Hematopoietic multipotent progenitor cell treated with erythropoietin and hydrocortisone succinate and interleukin-3 and kit ligand, for 15 days (in vitro differentiated cells): ENCODE results near the gene GAS1.

Source experiments
- DNase-seq: peaks from one replicate; pipeline ENCODE4 v3.0.0-alpha.2; 2015; ENCODE audit warnings: low spot score

The GAS1 gene, protein sequence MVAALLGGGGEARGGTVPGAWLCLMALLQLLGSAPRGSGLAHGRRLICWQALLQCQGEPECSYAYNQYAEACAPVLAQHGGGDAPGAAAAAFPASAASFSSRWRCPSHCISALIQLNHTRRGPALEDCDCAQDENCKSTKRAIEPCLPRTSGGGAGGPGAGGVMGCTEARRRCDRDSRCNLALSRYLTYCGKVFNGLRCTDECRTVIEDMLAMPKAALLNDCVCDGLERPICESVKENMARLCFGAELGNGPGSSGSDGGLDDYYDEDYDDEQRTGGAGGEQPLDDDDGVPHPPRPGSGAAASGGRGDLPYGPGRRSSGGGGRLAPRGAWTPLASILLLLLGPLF

DNA sequence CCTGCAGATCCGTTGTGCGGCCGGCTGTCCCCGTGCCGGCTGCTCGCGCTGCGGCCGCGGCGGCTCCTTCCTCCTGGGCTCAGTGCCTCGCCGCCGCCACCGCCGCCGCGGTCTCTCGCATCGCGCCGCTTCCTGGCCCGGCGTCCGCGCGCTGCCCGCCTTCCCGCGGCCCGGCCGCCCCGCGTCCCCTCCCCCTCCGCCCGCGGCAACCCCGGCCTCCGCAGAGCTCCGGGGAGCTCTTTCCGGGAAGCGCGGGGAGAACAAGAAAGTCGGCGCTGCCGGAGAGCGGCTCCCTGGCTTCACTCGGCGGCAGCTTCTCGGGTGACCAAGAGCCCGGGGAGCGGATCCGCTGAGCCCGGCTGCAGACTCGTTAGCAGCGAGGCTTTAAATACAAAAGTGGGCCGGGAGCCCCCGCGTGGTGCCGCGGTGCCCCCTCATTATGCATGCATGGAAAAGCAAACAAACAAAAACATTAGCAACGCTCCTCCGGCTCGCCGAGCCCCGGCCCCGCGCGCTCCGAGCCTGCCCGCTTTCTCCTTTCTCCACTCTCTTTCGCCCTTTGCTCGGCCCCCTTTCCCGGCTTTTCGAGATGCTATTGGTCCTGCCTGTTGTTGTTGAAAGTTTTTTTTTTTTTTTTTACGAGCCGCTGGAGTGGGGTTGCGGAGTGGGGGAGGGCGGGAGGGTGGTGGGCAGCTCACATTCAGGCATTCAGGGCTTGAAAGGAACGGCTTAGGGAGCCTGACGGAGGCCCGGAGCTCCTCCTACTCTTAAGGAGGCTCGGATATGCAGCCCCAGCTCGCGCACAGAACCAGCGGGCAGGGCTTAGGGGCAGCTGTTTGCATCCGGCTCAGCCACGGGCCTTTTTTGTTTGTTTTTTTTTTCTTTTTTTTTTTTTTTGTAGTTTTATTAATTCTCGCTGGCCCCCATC, at the start of gene GAS1:
Gene GAS1, minus strand, starts transcription at position 361 of the 928 bp plus-strand sequence. CDS start 727 bp downstream, outside the sequence.
- no peak for DNase-seq

DNA sequence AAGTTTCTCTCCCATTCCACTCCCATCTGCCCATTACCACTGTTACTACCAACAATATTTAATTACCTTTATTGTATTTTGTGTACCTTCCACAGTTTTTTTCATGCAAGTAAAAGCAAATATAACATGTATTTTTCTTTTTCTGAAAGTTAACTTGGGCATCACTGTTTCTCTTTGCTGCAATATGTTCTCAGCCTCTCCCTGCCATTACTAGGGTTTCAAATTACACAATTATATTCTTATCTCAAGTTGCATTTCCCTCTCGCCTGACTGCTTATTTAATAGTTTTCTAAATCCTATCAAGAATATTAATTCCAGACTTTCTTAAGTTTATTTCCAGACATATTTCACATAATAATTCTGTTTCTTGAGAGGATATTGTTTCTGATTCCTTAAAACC, 46.9 kb upstream of the GAS1 start:
- DNase-seq = no peak

DNA sequence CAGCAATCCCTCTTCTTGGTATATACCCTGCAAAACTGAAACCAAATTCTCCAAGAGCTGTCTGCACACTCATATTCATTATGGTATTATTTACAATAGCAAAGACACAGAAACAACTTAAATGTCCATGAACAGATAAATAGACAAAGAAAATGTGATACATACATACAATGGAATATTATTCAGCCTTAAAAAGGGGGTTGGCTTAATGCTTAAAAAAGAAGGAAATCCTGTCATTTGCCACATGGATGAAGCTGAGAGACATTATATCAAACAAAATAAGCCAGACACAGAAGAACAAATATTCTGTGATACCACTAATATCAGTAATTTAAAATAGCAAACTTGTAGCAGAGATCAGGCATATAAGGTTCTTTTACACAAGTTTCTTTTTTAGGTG, 46.5 kb upstream of the GAS1 start:
- no peak for DNase-seq

DNA sequence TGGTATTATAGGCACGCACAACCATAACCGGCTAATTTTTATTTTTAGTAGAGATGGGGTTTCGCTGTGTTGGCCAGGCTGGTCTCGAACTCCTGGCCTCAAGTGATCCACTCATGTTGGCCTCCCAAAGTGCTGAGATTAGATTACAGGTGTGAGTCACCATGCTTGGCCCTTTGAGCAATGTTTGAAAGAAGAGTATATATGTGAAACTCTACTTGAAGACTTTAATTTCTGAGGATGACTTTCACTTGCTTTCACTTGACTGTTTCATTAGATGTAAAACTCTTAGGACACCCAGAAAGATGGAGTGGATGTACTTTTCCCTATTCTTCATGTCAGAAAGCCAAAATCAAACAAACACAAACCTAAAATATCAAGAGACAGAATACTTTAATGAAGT, 43.8 kb upstream of the GAS1 start:
- DNase-seq = no peak

DNA sequence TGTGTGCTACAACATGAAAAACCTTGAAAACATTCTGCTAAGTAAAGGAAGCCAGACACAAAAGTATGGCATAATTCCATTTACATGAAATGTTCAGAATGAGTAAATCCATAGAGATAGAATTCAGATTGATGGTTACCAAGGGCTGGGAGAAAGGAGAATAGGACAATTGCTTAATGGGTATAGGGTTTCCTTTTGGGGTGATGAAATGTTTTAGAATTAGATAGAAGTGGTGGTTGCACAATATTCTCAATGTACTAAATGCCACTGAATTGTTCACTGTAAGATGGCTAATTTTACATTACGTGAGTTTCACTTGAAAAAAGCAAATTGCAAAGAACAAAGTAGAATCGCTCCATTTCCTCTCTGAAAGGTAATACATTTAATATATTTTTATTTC, 43.0 kb upstream of the GAS1 start:
- no peak for DNase-seq

DNA sequence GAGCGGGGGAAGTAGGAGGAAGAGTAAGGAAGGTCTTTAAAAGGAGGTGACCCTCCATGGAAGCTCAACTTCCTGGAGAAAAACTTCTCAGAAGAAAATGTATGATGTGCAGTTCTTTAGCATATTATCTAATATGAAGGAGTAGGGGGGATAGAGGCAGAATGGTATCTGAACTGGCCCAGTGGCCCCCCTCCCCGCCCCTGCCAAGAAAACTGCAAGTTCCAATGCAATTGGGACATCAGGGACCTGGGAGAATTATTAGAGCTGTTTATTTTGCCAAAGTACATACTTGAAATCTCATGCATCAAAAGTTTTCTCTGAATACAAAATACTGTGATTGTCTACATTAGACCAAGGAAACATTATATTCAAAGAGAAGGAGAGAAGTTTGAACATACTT, 40.6 kb upstream of the GAS1 start:
- DNase-seq = no peak

DNA sequence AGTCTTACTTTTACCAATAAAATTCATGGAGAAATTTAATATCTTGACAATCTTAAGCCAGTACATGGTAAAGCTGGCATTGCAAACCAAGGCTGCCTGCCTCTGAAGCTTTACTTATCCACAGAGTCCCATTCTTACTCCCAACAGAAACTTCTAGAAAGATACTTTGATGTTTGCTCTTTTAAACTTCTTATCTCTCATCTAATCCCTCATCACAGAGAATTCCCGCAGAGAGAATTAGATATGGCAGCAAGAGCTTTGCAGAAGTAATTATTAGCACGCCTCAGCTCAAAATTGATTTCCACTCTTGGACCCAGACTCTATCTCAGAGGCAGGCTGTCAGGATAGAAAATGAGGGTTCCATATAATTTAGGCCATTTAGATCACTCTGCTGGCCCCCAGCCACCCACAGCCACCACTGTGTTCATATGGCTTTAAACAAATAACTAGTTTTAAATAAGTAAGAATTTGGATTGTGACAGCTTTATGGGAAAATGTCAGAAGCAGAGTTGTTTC, 37.9 kb upstream of the GAS1 start:
- no peak for DNase-seq

DNA sequence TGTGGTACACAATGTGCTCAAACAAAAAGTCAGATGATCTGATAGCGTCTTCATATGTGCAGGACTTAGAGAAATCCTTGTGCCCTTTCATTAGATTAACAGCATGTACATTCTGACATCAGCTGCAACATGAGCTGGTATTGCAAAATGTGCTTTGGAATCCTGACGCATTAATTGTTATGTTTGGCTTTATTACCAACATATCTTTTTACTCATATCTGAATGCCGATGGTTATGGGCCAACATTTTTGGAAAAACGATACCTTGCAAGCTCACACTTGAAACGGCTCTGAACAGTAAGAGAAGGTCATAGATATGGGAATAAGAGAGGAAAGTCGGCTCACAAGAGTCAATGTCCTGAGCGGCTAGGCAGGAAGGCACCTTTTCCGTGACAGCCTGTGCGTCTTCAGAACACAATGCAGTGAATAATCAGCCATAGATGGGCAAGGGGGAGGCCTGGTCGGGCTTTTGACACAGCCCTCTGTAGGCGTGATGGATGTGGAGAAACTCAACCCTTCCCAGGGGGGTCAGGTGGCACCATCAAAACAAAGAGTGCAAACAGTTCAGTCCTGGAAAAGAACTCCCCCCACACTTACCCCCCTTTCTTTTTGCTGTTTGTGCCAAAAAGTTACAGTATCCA, 36.4 kb upstream of the GAS1 start:
- no peak for DNase-seq

DNA sequence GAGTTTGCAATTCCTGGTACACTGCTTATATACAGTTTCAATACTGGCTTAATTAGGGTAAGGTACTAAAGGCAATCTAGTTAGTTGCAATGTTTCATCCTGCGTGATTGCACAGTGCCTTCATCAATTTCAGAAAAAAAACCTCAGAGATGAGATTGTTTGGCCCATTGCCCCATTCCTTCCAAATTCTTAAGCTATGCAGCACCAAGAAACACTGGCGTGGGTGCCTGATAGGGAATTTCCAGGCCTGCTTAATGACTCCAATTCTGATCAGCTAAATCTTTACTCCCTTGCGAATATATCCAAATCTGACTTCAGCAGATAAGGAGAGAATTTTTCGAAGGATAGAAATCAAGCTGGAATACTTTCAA, 35.9 kb upstream of the GAS1 start:
- DNase-seq = no peak

DNA sequence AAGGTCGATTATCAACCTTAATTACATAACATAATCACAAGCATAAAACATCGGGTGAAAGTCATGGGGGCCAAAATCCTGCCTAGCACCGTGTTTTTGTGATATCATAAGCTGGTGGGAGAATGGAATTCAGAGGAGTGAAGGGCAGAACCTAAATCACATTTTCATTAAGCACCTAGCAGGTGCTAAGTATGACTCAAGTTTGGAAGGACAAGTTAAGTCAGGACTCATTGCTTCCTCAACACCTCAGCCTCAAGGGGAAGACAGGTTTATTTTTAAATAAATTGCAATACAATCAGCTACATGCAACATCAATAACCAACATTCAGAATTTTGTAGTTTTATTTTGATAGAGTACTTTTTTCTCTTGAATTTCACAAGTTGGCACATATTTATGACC, 33.5 kb upstream of the GAS1 start:
- DNase-seq = no peak

DNA sequence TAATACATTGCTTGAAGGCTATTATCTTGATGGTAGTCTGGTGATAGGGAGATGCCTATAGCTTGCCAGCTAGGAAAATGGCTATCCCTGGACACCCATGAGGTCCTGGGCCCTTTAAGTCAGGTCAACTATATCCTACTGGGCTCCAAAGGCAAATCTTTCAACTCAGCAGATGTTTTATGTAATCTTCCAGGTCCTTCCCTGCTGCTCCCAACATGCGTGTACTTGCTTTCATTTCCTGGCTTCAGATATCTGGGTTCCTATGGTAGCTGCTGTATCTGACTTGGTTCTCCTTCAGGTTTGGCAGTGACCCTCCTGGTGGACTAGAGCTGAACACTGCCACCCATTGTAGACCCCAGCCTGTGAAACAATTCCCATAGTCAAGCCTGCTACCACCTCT, 32.4 kb upstream of the GAS1 start:
- no peak for DNase-seq

DNA sequence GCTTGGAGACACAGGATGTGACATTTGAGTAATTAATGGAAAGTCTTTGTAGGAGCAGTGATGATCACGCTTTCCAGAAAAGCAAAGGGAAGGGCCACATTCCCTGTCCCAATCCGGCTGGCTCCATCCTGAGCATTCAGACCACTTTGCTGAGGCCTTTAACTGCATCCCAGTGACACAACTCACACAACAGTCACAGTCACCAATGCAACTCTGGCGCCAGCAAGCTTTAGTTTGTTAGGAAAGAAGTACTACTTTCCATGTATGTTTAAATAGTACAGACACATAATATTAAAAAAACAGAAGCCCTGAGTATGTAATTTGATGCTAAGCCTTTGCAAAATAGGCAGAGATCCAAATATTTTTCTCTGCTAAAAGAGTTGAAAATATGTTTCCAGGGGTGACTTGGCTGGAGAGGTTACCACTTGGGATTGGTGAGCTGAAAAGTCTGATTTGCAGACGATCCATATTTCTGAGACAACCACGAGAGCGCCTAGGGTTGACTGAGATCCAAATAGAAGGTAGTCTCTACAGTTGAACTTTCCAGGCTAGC, 31.7 kb upstream of the GAS1 start:
- DNase-seq = no peak

DNA sequence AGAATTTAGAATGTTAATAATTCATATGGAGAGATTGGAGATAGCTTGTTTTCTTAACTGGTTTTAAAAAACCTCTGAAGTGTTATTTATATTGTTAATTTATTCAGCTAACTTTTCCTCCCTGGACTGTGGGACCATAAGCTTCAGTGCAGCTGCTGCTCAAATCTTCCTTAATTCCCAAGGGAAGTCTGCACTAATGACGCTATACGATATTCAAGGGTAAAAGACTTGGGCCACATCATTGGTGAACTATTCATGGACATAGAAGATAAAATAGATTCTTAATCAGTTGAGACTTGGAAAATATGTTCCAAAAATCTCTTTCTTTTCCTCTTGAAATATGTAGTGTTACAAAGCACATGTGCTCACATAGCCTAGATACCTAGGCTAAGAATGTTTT, 31.1 kb upstream of the GAS1 start:
- DNase-seq = no peak

DNA sequence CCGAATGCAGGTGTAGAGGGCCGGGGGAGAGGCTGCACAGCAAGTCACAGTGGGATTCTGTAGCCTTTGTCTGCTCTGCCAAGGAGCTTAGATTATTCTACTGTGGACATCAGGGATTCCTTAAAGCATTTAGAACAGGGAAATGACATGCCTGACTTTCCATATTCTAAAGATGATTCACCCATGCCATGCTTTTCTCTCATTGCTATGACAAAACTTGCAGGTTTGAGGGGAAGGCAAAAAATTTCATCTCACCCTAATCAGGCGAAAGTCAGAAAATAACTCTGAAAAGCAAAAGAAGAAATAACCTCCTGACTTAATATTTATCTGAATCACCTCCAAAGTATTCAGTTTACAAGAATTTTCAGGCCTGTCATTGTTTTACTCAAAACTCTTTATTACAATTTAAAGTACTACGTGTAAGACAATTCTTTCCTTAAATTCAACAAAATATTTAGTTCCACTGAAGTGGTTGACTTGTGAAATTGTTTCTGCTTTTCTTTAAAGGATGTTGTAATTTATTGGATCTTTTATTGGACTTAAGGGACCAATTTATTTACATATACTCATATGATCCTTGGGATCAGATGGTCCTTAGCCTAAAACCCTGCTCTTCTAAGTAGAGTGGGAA, 30.0 kb upstream of the GAS1 start:
- no peak for DNase-seq

DNA sequence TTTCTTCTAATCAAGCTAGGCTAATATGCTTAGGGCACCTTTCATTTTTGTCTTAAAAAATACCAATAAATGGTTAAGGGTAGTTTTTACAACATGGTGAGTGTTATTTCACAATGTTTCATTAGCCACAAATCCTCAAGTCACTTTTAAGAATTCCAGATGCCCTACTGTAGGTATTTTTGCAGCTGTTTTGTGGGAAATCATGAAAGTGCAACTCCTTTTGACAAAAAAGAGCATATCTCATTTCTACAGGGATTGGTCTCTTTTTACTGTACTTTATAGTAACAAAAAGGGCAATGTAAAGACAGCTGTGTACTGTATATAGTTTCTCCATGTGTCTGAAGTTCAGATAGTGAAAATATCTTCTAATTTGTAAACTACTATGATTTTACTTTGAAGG, 28.3 kb upstream of the GAS1 start:
- no peak for DNase-seq

DNA sequence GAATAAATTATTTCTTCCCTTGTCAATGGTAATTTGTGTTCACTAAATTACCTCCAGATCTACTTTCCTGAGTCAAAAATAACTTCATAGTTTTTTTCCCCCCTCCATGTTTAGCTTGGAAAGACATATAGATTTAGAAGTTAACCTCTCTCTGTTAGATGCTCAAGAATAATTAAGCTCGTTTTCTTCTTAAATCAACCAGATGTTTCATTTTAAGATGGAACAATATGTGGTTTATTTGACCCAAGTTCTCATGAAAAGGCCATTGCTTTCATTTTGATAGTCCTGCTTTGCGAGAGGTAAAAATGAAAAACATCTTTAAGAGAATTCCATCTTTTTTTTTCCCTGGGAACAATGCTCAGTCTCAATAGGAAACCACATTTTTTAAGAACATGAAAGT, 27.7 kb upstream of the GAS1 start:
- no peak for DNase-seq

DNA sequence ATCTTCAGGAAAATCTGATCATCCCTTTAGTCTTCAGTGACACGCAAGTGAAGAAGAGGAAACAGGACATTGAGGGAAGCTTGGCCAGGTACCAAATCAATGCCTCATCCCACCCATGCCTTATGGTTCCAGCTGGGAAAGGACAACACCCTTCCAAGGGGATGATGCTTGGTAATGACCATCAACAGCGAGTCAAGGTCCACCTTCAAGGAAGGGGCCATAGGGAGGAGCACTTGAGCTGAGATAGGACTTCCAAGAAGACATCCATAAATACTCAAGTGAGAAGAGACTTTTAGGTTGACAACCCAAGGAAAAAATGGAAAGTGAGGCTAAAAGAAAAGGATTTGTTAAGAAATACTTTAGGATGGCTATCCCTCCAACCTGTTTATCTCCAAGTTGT, 27.1 kb upstream of the GAS1 start:
- DNase-seq = no peak

DNA sequence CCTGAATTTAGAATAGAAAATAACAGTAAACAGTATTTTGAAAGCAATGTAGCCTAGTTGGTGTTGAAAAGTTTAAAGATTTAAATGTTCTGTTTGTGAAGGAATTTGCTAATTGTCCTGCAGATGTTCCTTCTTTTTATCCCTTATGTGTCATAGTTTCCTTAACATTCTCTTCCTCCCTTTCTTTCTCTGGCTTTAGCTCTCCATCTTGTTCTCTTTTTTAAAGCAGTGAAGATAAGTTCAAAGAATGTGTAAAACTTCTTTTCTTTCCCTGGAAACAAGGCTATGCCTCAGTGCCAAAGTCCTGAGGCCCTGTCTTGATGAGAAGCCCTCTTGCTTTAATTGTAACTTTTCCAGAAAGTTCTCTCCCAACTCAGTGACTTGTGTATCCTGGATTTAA, 24.4 kb upstream of the GAS1 start:
- DNase-seq = no peak

DNA sequence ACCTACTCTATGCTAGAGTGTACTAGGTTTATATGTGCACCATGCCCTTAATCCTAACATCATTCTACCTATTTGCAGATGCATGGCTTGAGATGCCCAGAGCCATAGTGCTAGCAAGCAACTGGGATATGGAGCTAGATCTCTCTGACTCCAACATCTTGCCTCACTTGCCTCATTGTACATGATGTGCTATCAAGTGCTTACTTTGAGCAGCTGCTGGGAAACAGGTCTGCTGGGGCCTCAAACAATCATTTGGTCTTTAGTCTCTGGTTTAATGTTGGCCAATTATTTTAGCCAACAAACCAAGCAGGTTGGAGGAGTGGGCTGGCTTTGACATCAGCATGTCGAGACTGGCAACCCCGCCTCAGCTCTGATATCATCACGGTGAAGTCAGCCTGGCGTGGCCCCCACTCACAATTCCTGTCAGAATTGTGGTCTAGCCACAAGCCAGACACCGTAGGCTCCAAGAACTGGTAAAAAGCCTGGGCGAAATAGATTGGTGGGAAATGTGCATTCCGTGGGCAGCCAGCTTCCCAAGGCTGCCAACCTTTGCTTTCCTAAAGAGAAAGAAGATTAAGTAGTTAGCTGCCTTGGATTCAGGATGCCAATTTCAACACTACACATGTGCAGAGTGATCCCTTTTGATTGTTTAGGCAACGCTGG, 21.1 kb upstream of the GAS1 start:
- no peak for DNase-seq

DNA sequence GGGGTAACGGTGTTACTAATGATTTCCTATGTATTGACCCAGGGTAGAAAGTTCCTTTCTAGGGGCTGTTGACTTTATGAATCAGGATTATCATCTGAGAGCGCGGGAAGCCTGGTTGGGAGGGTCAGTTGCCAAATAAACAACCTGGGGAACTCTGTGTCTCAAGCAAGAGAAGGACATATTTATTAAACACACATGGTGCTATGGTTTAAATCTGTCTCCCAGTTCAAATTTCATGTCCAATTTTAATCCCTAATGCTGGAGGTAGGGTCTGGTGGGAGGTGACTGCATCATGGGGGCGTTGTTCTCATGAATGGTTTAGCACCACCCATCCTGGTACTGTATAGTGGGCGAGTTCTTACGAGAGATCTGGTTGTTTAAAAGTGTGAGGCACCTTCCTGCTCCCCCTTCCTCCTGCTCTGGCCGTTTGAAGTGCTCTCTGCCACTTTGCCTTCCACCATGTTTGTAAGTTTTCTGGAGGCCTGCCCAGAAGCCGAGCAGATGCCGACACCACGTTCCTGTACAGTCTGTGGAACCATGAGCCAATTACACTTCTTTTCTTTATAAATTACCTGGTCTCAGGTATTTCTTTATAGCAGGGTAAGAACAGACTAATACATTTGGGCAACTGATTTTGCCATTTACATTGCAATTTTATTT, 19.7 kb upstream of the GAS1 start:
- DNase-seq = no peak
